HCT116 (cell line): Measurements from ENCODE around the gene SEC22A. TPM values are rescaled to one million over a fixed set of nuclear protein-coding genes. Genes with fewer than 3 reads are reported as not detected.
A peak's percentile ranks its signal among the peaks of the same experiment; 100 is the strongest.

Source experiments
- ATAC-seq: fragments of 200-7000 bp; cut with Tn5 transposase; 2 replicates; pipeline ENCODE4 v1.9.1; 2020; ENCODE audit warnings: mild to moderate bottlenecking, moderate library complexity
- BruUV-seq: library from RNA; stranded (reverse); fragments of 400-500 nt; replicated peaks from 2 replicates; lab custom pipeline; 2021; lab: Mats Ljungman, UMichigan
- CTCF ChIA-PET: fragments of 300-600 bp; sonication (Branson Sonifier 250); formaldehyde crosslinking; loops from one replicate; lab custom pipeline; 2021; ENCODE audit warnings: antibody characterized with exemption; lab: Charles Lee
- POLR2A ChIA-PET: fragments of 300-600, 350-600 bp; sonication (Branson Sonifier 250); formaldehyde crosslinking; loops from one replicate; lab custom pipeline; 2021; ENCODE audit warnings: antibody characterized with exemption; lab: Charles Lee
- RAD21 ChIA-PET, 2 experiments: fragments of 300-600 bp; sonication (Branson Sonifier 250); formaldehyde crosslinking; loops; one replicate each; lab custom pipeline; 2023; ENCODE audit warnings: low total read pairs in 2 of 2; ENCODE audit not compliant: uncharacterized antibody in 2 of 2, unreplicated experiment in 2 of 2, low non-redundant PET in 1 of 2; lab: Charles Lee
- DNase-seq: peaks from one replicate; pipeline ENCODE4 v3.0.0-alpha.2; 2010; ENCODE audit warnings: low read depth, low spot score
- H2AFZ ChIP-seq: fragments of 200-600 bp; shearing (Covaris generic), sonication (generic); 2 replicates; pipeline ENCODE4 v1.6.1; 2017; ENCODE audit warnings: low read depth, mixed run types, mixed read lengths, antibody characterized with exemption, low read length; ENCODE audit not compliant: poor library complexity, severe bottlenecking
- H3K27ac ChIP-seq: 2 replicates; pipeline ENCODE4 v1.5.1; 2012; ENCODE audit warnings: low read depth, low read length
- H3K27me3 ChIP-seq: fragments of 200-600 bp; sonication (generic); 2 replicates; pipeline ENCODE4 v1.6.1; 2016; ENCODE audit warnings: mixed run types, low read length, mixed read lengths; ENCODE audit not compliant: insufficient read depth
- H3K36me3 ChIP-seq, 2 experiments: fragments of 200-500 bp in 1 of 2; fragments of 200-600 bp in 1 of 2; sonication (Bioruptor generic) in 1 of 2; sonication (generic) in 1 of 2; 2 replicates each; pipeline versions ENCODE4 v1.5.1 to v1.6.1; 2014 to 2016; ENCODE audit warnings: low read length in 2 of 2, inconsistent platforms in 1 of 2, mixed read lengths in 1 of 2, mixed run types in 1 of 2; ENCODE audit not compliant: insufficient read depth in 2 of 2, control insufficient read depth in 1 of 2
- H3K4me1 ChIP-seq, 2 experiments: fragments of 200-600 bp in 1 of 2; sonication (generic) in 1 of 2; 2 replicates each; pipeline versions ENCODE4 v1.5.1 to v1.6.1; 2012 to 2017; ENCODE audit warnings: low read length in 2 of 2, inconsistent platforms in 1 of 2, mild to moderate bottlenecking in 1 of 2, mixed read lengths in 1 of 2, mixed run types in 1 of 2, moderate library complexity in 1 of 2; ENCODE audit not compliant: insufficient read depth in 2 of 2, control insufficient read depth in 1 of 2
- H3K4me2 ChIP-seq: fragments of 200-600 bp; sonication (generic); 2 replicates; pipeline ENCODE4 v1.6.1; 2017; ENCODE audit warnings: mixed run types, low read length, mixed read lengths
- H3K4me3 ChIP-seq, 2 experiments: fragments of 200-600 bp in 1 of 2; sonication (generic) in 1 of 2; replicated peaks in 1 of 2; 2 replicates each; pipeline ENCODE4 v1.5.1; 2011 to 2016; ENCODE audit warnings: low read length in 2 of 2, control low read depth in 1 of 2, low read depth in 1 of 2, mild to moderate bottlenecking in 1 of 2, mixed read lengths in 1 of 2, mixed run types in 1 of 2
- H3K79me2 ChIP-seq: fragments of 200-600 bp; sonication (generic); 2 replicates; pipeline ENCODE4 v1.6.1; 2017; ENCODE audit warnings: mild to moderate bottlenecking, mixed run types, low read length, moderate library complexity, mixed read lengths; ENCODE audit not compliant: insufficient read depth
- H3K9ac ChIP-seq: fragments of 200-600 bp; sonication (generic); 2 replicates; pipeline ENCODE4 v1.6.1; 2016; ENCODE audit warnings: low read length, mixed read lengths
- H3K9me2 ChIP-seq: fragments of 200-600 bp; sonication (generic), shearing (Covaris generic); 2 replicates; pipeline ENCODE4 v1.6.1; 2017; ENCODE audit warnings: mixed run types, mild to moderate bottlenecking, moderate library complexity; ENCODE audit not compliant: insufficient read depth
- H3K9me3 ChIP-seq, 2 experiments: fragments of 200-500 bp in 1 of 2; fragments of 200-600 bp in 1 of 2; sonication (Bioruptor generic) in 1 of 2; sonication (generic) in 1 of 2; 2 replicates each; pipeline ENCODE4 v1.6.1; 2014 to 2017; ENCODE audit warnings: low read length in 2 of 2, mixed read lengths in 2 of 2, inconsistent platforms in 1 of 2, low read depth in 1 of 2, mild to moderate bottlenecking in 1 of 2, mixed run types in 1 of 2, moderate library complexity in 1 of 2; ENCODE audit not compliant: control insufficient read depth in 1 of 2, insufficient read depth in 1 of 2
- H4K20me1 ChIP-seq: fragments of 200-600 bp; sonication (generic), shearing (Covaris generic); 2 replicates; pipeline ENCODE4 v1.6.1; 2017; ENCODE audit warnings: mixed run types, mild to moderate bottlenecking, moderate library complexity; ENCODE audit not compliant: insufficient read depth
- ATF3 ChIP-seq: IDR thresholded peaks from 2 replicates; pipeline ENCODE4 v1.6.1; 2012
- CBX3 ChIP-seq: IDR thresholded peaks from 2 replicates; pipeline ENCODE4 v1.6.1; 2012; ENCODE audit warnings: low read depth
- CTCF ChIP-seq, 3 experiments: fragments of 200-600 bp in 1 of 3; sonication (generic) in 1 of 3; IDR thresholded peaks in 2 of 3; conservative IDR thresholded peaks in 1 of 3; 2 replicates each; pipeline ENCODE4 v1.5.1; 2012 to 2017; ENCODE audit warnings: low read depth in 2 of 3, low read length in 2 of 3, antibody characterized with exemption in 1 of 3, borderline replicate concordance in 1 of 3, control low read depth in 1 of 3, mild to moderate bottlenecking in 1 of 3, mixed read lengths in 1 of 3, mixed run types in 1 of 3, moderate library complexity in 1 of 3; ENCODE audit not compliant: insufficient read depth in 1 of 3
- ELF1 ChIP-seq: IDR thresholded peaks from 2 replicates; pipeline ENCODE4 v1.6.1; 2012; ENCODE audit warnings: low read depth, borderline replicate concordance
- FOSL1 ChIP-seq: IDR thresholded peaks from 2 replicates; pipeline ENCODE4 v1.6.1; 2012; ENCODE audit warnings: low read depth
- POLR2A ChIP-seq: IDR thresholded peaks from 2 replicates; pipeline ENCODE4 v1.7.0; 2011; ENCODE audit warnings: borderline replicate concordance; ENCODE audit not compliant: insufficient read depth, insufficient read length; ENCODE audit errors: extremely low read depth
- SP1 ChIP-seq: IDR thresholded peaks from 2 replicates; pipeline ENCODE4 v1.6.1; 2012; ENCODE audit warnings: low read depth
- TCF7L2 ChIP-seq: IDR thresholded peaks from 2 replicates; pipeline ENCODE4 v1.7.0; 2011; ENCODE audit warnings: borderline replicate concordance, inconsistent platforms; ENCODE audit not compliant: insufficient read depth, insufficient read length; ENCODE audit errors: extremely low read depth
- YY1 ChIP-seq: IDR thresholded peaks from 2 replicates; pipeline ENCODE4 v1.6.1; 2011; ENCODE audit warnings: low read length, low read depth, moderate library complexity, mild to moderate bottlenecking; ENCODE audit not compliant: insufficient replicate concordance; ENCODE audit errors: extremely low read depth
- ZBTB33 ChIP-seq: IDR thresholded peaks from 2 replicates; pipeline ENCODE4 v1.6.1; 2011; ENCODE audit warnings: mild to moderate bottlenecking, low read length, moderate library complexity; ENCODE audit not compliant: insufficient replicate concordance; ENCODE audit errors: extremely low read depth
- intact Hi-C: fragments of 100-400 bp; cut with micrococcal nuclease; formaldehyde crosslinking; loops from 2 replicates; pipeline ENCODE4 v1.10.0; 2022
- total RNA-seq: library from RNA; stranded (reverse); gene quantifications from one replicate; pipeline ENCODE4 v1.2.1, GENCODE V29; 2021; ENCODE audit not compliant: unreplicated experiment

SEC22A gene
- total RNA-seq, 1 experiment from 2014 or later: 10.6 TPM

GRCh38 chr3:123296836-123297626, 95.3 kb downstream of the SEC22A start:
- Histone ChIP-seq H4K20me1 (no peaks in the 10 kb centered on the region), H3K4me2 (no peak overlapping the region), H3K27me3 (peaks cover 9% of the 10 kb centered on the region; the same call in 1 of the 2 replicates), H3K4me1 (no peaks in the 10 kb centered on the region), H3K36me3 (no peaks in the 10 kb centered on the region), H3K4me3 (no peak overlapping the region), H2AFZ (no peak overlapping the region), H3K9me2 (no peaks in the 10 kb centered on the region), H3K27ac (no peak overlapping the region), H3K9me3 (no peaks in the 10 kb centered on the region), H3K9ac (no peak overlapping the region), H3K79me2 (no peaks in the 10 kb centered on the region)
- intact Hi-C loops: no loop called here
- ChIA-PET CTCF (no interaction called here), POLR2A (no interaction called here), RAD21 (no interaction called here)
- DNase-seq: no peak
- peak; percentile 13; the same call in 1 of the 2 replicates for ATAC-seq
- TF ChIP-seq ZBTB33 (no peak), TCF7L2 (no peak), SP1 (no peak), POLR2A (no peak), CBX3 (no peak), FOSL1 (no peak), CTCF (IDR thresholded peaks at IDR 0.05 in 2 of 3, conservative IDR thresholded peaks at IDR 0.05 in 1 of 3; ENCODE audit: borderline replicate concordance in 1 of 3, insufficient read depth in 1 of 3, low read depth in 2 of 3, low read length in 2 of 3) (no peak), ELF1 (no peak), ATF3 (no peak), YY1 (no peak)
- BruUV-seq: no TSS peak
